Fibroblast of gingiva (primary cell): ENCODE measurements around the gene SHROOM3.
A peak's percentile ranks its signal among the peaks of the same experiment; 100 is the strongest.

ENCODE experiments used
- DNase-seq: peaks from one replicate; pipeline ENCODE4 v3.0.0-alpha.2; 2011; ENCODE audit warnings: low read depth

Gene SHROOM3

GRCh38 chr4:76540486-76540885, 105.5 kb downstream of the SHROOM3 start:
- DNase-seq = no peak

- DNase-seq = no peak
Measured at GRCh38 chr4:76543378-76543777, 108.3 kb downstream of the SHROOM3 start.

GRCh38 chr4:76544725-76545124, 109.7 kb downstream of the SHROOM3 start:
- no peak for DNase-seq

GRCh38 chr4:76545226-76545884, 110.3 kb downstream of the SHROOM3 start:
- no peak for DNase-seq

GRCh38 chr4:76546327-76546726, 111.3 kb downstream of the SHROOM3 start:
- peak; percentile 49 for DNase-seq

- peak; percentile 87 for DNase-seq
Measured at GRCh38 chr4:76546759-76547742, 112.0 kb downstream of the SHROOM3 start.

GRCh38 chr4:76548704-76549103, 113.7 kb downstream of the SHROOM3 start:
- DNase-seq = no peak

- DNase-seq = no peak
Measured at GRCh38 chr4:76549765-76550164, 114.7 kb downstream of the SHROOM3 start.

- no peak for DNase-seq
Measured at GRCh38 chr4:76550966-76551780, 116.1 kb downstream of the SHROOM3 start.

- no peak for DNase-seq
Measured at GRCh38 chr4:76554630-76555029, 119.6 kb downstream of the SHROOM3 start.

GRCh38 chr4:76556452-76556851, 121.4 kb downstream of the SHROOM3 start:
- DNase-seq = no peak

GRCh38 chr4:76558396-76559235, 123.6 kb downstream of the SHROOM3 start:
- no peak for DNase-seq

- no peak for DNase-seq
Measured at GRCh38 chr4:76559236-76560071, 124.4 kb downstream of the SHROOM3 start.

GRCh38 chr4:76562161-76562560, 127.1 kb downstream of the SHROOM3 start:
- peak; percentile 69 for DNase-seq

- no peak for DNase-seq
Measured at GRCh38 chr4:76562836-76563453, 127.9 kb downstream of the SHROOM3 start.

- no peak for DNase-seq
Measured at GRCh38 chr4:76563454-76564122, 128.6 kb downstream of the SHROOM3 start.

GRCh38 chr4:76564123-76564915, 129.3 kb downstream of the SHROOM3 start:
- peak; percentile 83 for DNase-seq

- no peak for DNase-seq
Measured at GRCh38 chr4:76568262-76568661, 133.2 kb downstream of the SHROOM3 start.

- DNase-seq = no peak
Measured at GRCh38 chr4:76569225-76569624, 134.2 kb downstream of the SHROOM3 start.
